HCT116 (cell line): ENCODE measurements around the gene GIGYF1.
"Not testable (repeated sequence)": the region's sequence is repeated elsewhere in the genome, so short reads cannot be mapped to it uniquely, and the experiment has no call there.

Experiments used
- CTCF ChIP-seq, 3 experiments: fragments of 200-600 bp in 1 of 3; sonication (generic) in 1 of 3; IDR thresholded peaks in 2 of 3; conservative IDR thresholded peaks in 1 of 3; 2 replicates each; pipeline ENCODE4 v1.5.1; 2012 to 2017; ENCODE audit warnings: low read depth in 2 of 3, low read length in 2 of 3, antibody characterized with exemption in 1 of 3, borderline replicate concordance in 1 of 3, control low read depth in 1 of 3, mild to moderate bottlenecking in 1 of 3, mixed read lengths in 1 of 3, mixed run types in 1 of 3, moderate library complexity in 1 of 3; ENCODE audit not compliant: insufficient read depth in 1 of 3
- EZH2 ChIP-seq: fragments of 200-600 bp; sonication (generic); IDR thresholded peaks from 2 replicates; pipeline ENCODE4 v1.6.1; 2017; ENCODE audit warnings: antibody characterized with exemption, mixed run types
- FOSL1 ChIP-seq: IDR thresholded peaks from 2 replicates; pipeline ENCODE4 v1.6.1; 2012; ENCODE audit warnings: low read depth
- POLR2A ChIP-seq: IDR thresholded peaks from 2 replicates; pipeline ENCODE4 v1.7.0; 2011; ENCODE audit warnings: borderline replicate concordance; ENCODE audit not compliant: insufficient read depth, insufficient read length; ENCODE audit errors: extremely low read depth
- POLR2AphosphoS5 ChIP-seq: IDR thresholded peaks from 2 replicates; pipeline ENCODE4 v1.6.1; 2011; ENCODE audit warnings: mild to moderate bottlenecking, low read depth, low read length, moderate library complexity
- RAD21 ChIP-seq: IDR thresholded peaks from 2 replicates; pipeline ENCODE4 v1.6.1; 2012; ENCODE audit warnings: low read depth, mild to moderate bottlenecking
- SRF ChIP-seq: IDR thresholded peaks from 2 replicates; pipeline ENCODE4 v1.6.1; 2012; ENCODE audit warnings: low read depth
- ZNF274 ChIP-seq: fragments of 200-500 bp; sonication (Bioruptor generic); IDR thresholded peaks from 2 replicates; pipeline ENCODE4 v1.6.1; 2014; ENCODE audit warnings: mild to moderate bottlenecking, low read depth, low read length, inconsistent platforms
- TF ChIP-seq, protein P1 (sequence below): IDR thresholded peaks from 2 replicates; pipeline ENCODE4 v1.6.1; 2012

- TF ChIP-seq POLR2A; CTCF (IDR thresholded peaks at IDR 0.05 in 2 of 3, conservative IDR thresholded peaks at IDR 0.05 in 1 of 3; ENCODE audit: borderline replicate concordance in 1 of 3, insufficient read depth in 1 of 3, low read depth in 2 of 3, low read length in 2 of 3); ZNF274; EZH2; POLR2AphosphoS5; RAD21; SRF; FOSL1: not testable (repeated sequence)
- TF ChIP-seq, protein P1, sequence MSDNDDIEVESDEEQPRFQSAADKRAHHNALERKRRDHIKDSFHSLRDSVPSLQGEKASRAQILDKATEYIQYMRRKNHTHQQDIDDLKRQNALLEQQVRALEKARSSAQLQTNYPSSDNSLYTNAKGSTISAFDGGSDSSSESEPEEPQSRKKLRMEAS = not testable (repeated sequence)
These were observed 31.8 kb downstream of the GIGYF1 start for GRCh38 chr7:100662194-100662776.
